Subcutaneous abdominal adipose tissue (tissue), 5 donors: ENCODE measurements around the gene DNAJA4.

Experiments
- H3K27ac ChIP-seq: one replicate; pipeline ENCODE4 v1.7.0; 2013; ENCODE audit warnings: low read depth, mild to moderate bottlenecking, inconsistent platforms, low read length, moderate library complexity
- H3K27me3 ChIP-seq, 5 donors: one replicate each; pipeline ENCODE4 v1.7.0; 2013; ENCODE audit warnings: low read length in 5 of 5, inconsistent platforms in 1 of 5; ENCODE audit not compliant: control insufficient read depth in 5 of 5, insufficient read depth in 4 of 5
- H3K36me3 ChIP-seq, 5 donors: one replicate each; pipeline ENCODE4 v1.7.0; 2013; ENCODE audit warnings: low read length in 5 of 5; ENCODE audit not compliant: control insufficient read depth in 5 of 5, insufficient read depth in 5 of 5
- H3K4me1 ChIP-seq, 5 donors: one replicate each; pipeline ENCODE4 v1.7.0; 2013; ENCODE audit warnings: low read length in 5 of 5, mild to moderate bottlenecking in 3 of 5, moderate library complexity in 1 of 5; ENCODE audit not compliant: control insufficient read depth in 5 of 5, insufficient read depth in 5 of 5
- H3K4me3 ChIP-seq, 5 donors: one replicate each; pipeline ENCODE4 v1.7.0; 2013; ENCODE audit warnings: low read length in 5 of 5, low read depth in 1 of 5
- H3K9ac ChIP-seq, 5 donors: one replicate each; pipeline ENCODE4 v1.7.0; 2013; ENCODE audit warnings: low read length in 5 of 5, mild to moderate bottlenecking in 4 of 5, moderate library complexity in 3 of 5
- H3K9me3 ChIP-seq, 5 donors: one replicate each; pipeline ENCODE4 v1.7.0; 2013; ENCODE audit warnings: low read length in 5 of 5; ENCODE audit not compliant: control insufficient read depth in 5 of 5
- donor health status: healthy.
- donor health status: healthy.
- donor health status: healthy.
- donor health status: healthy.
- donor health status: healthy.

DNAJA4 gene

DNA sequence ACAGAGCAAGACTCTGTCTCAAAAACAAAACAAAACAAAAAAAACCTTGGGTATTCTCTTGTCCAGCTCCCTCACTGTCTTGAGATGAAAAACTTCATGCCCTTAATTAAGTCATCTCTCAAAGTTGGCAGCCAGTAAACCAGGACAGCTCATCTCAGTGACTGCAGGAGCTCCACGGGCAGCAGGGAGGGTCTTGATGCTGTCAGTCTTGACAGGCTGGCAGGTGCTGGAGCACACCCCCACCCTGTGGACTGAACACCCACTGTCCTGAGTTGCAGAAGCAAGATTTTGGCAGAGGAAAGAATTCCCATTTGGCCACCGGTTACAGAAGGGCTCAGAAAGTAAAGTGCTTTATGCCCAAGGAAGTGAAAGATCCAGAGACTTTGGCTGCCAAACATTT, 8.0 kb downstream of the DNAJA4 start:
- Histone ChIP-seq H3K4me1 (peaks cover 0 to 1% (median 0%) of the 10 kb centered on the region in 5 donors), H3K36me3 (peaks cover 6 to 33% (median 25%) of the 10 kb centered on the region in 5 donors), H3K27ac (no peak overlapping the region), H3K9ac (no peak overlapping the region), H3K4me3 (no peak overlapping the region), H3K27me3 (no peaks in the 10 kb centered on the region), H3K9me3 (no peaks in the 10 kb centered on the region)

DNA sequence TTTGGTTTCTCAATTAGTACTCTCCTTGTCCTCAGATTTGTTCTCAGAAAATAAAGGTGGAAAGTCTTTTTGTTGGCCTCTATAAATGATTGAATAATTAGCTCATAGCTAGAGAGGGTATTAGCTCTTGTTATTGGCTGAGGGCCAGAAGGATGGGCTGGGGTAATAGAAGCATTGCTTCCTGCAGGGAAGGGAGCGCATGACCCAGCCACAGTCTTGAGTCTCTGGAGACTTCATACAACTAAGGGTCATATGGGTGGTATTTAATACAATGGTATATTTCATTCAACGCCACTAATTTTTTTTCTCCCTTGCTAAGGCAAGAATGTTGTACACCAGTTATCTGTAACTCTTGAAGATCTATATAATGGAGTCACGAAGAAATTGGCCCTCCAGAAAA, 8.4 kb downstream of the DNAJA4 start:
- Histone ChIP-seq H3K4me1 (peaks cover 0 to 6% (median 0%) of the 10 kb centered on the region in 5 donors), H3K4me3 (no peak overlapping the region), H3K36me3 (peaks cover 6 to 37% (median 29%) of the 10 kb centered on the region in 5 donors), H3K27me3 (no peaks in the 10 kb centered on the region), H3K9ac (no peak overlapping the region), H3K27ac (no peak overlapping the region), H3K9me3 (no peaks in the 10 kb centered on the region)

DNA sequence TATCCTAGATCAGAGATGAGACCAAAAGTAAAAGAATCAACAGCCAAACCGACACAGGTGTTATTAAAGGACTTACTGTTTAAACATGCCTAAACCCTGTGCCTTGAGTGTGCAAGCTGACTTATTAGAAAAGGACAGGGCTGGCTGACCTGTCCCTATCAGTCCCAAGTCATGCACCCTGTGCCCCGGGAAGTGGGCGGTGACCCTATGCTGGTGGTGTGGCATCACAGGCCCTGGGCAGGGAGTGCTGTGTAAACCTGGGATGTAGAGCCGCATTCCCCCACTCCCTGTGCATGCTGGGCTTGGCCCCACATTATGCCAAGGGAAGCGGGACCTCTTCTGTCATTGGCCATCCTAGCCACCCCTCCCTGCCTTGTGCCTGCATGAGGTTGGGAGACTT, 10.6 kb downstream of the DNAJA4 start:
- Histone ChIP-seq H3K27me3 (no peaks in the 10 kb centered on the region), H3K4me1 (peaks cover 0 to 12% (median 3%) of the 10 kb centered on the region in 5 donors), H3K4me3 (no peak overlapping the region), H3K27ac (no peak overlapping the region), H3K36me3 (peaks cover 6 to 53% (median 44%) of the 10 kb centered on the region in 5 donors), H3K9me3 (no peaks in the 10 kb centered on the region), H3K9ac (no peak overlapping the region)

DNA sequence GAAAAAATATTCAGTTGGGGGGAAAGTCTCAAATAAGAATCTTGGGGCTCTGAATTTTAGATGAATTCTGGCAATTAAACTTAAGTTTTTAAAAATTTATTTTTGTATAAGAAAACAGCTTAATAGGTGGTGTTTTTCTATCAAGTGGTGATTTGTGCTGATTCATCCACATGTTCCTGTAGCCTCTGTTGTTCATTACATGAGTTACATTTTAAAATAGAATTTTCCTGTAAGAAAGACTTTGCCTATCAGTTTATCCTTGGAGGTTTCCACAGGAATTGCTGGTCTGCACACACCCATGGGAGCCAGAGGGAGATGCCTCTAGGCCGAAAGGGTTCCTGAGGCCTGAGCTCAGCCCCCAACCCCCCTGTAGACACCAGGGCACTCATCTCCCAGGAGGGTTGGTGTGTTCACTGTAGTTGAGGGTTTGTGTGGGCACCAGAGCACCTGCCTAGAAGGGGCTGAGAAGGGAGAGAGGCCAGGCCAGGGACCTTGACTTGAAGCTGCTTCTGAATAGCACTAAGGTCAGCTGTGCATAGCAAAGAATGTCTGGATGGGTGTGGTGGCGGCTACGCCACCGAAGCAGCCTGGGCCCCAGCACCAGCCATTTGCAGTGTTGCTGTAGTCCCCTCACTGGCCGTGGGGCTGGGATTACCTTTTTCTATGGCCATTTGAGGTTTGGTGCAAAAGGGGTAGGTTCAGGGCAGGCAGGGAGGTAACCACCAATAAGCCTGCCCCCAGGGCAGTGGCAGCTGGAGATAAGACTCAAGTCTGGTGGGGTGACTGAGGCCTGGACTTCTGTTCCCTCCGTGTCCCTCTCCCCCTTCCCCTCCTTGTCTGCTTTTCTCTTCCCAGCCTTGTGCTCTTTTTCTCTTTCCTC, 11.9 kb downstream of the DNAJA4 start:
- no peak overlapping the region for H3K9ac ChIP-seq
- no peak overlapping the region for H3K4me3 ChIP-seq
- H3K27me3 ChIP-seq = no peaks in the 10 kb centered on the region
- peaks cover 6 to 61% (median 53%) of the 10 kb centered on the region in 5 donors for H3K36me3 ChIP-seq
- no peaks in the 10 kb centered on the region for H3K9me3 ChIP-seq
- H3K27ac ChIP-seq = no peak overlapping the region
- peaks cover 0 to 12% (median 3%) of the 10 kb centered on the region in 5 donors for H3K4me1 ChIP-seq

DNA sequence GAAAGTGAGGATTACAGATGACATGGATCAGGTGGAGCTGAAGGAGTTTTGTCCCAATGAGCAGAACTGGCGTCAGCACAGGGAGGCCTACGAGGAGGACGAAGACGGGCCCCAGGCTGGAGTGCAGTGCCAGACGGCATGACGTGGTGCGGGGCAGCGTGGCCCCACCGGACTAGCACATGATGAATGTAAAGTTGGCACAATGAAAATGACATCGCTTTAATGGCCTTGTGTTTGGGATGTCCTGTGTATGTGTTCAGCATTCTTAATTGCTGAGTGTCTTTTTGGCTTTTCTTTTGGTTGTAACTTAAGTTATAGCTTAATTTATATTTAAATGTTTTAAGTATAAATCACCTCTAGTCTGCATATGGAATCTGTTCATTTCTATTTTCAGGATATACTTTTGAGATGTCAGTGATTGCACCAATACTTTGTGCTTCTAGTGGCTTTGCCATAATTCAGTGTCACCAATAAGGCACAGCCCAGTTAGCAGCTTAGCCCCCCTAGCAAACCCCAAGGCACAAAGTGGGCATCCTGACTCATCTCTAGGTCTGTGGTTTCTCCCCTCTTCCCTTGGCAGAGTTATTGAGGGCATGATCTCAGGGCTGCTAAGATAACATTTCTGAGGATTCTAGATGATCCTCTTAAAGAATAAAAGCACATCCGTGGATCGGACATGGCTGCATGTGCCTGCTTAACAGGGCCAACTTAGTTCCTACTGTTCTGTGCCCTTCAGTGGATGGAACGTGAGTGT, 16.1 kb downstream of the DNAJA4 start:
- Histone ChIP-seq H3K36me3 (peaks cover 13 to 84% (median 75%) of the 10 kb centered on the region in 5 donors), H3K4me1 (peaks cover 0 to 12% (median 3%) of the 10 kb centered on the region in 5 donors), H3K27me3 (no peaks in the 10 kb centered on the region), H3K27ac (no peak overlapping the region), H3K9ac (no peak overlapping the region), H3K4me3 (no peak overlapping the region), H3K9me3 (no peaks in the 10 kb centered on the region)

DNA sequence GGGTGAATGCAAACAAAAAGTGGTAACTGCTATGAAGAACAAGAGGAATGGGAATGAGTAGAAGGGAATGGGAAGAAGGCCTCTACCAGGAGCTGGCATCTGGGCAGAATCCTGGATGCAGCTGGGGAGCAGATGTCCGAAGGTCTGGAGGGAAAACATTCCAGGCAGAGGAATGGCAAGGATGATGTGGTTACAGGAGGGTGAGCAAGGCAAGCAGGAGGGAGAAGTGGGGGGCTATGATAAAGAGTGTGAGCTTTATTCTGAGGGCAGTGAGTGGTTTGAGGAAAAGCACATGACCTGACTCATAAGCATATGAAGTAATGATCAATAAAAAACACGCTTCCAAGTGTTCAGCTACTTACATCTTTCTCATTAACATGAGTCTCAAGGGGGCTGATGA, 18.0 kb downstream of the DNAJA4 start:
- no peak overlapping the region for H3K27ac ChIP-seq
- H3K9me3 ChIP-seq = no peaks in the 10 kb centered on the region
- H3K4me3 ChIP-seq = no peak overlapping the region
- peaks cover 0 to 10% (median 3%) of the 10 kb centered on the region in 5 donors for H3K4me1 ChIP-seq
- peaks cover 10 to 92% (median 88%) of the 10 kb centered on the region in 5 donors for H3K36me3 ChIP-seq
- no peak overlapping the region for H3K9ac ChIP-seq
- H3K27me3 ChIP-seq = no peaks in the 10 kb centered on the region

DNA sequence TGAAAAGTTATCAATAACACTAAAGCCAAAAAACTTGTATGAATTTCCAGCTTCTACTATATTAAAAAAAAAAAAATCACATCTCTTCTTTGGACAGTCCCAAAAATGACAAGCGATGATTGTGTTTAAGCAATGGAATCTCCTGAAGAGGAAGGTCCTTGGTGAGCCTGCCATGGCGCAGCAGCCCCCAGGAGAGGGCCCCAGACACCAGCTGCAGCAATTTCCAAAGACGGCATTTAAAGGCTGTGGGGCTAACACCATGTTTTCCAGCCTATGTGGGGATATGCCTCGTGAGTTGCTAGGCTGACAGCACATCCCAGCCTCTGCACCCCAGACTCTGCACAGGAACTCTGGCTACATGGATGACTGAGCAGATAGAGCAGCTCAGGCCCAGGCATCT, 20.4 kb downstream of the DNAJA4 start:
- Histone ChIP-seq H3K9me3 (no peaks in the 10 kb centered on the region), H3K4me3 (no peak overlapping the region), H3K27me3 (no peaks in the 10 kb centered on the region), H3K4me1 (no peaks in the 10 kb centered on the region), H3K27ac (no peak overlapping the region), H3K36me3 (peaks cover 16 to 98% (median 91%) of the 10 kb centered on the region in 5 donors), H3K9ac (no peak overlapping the region)

DNA sequence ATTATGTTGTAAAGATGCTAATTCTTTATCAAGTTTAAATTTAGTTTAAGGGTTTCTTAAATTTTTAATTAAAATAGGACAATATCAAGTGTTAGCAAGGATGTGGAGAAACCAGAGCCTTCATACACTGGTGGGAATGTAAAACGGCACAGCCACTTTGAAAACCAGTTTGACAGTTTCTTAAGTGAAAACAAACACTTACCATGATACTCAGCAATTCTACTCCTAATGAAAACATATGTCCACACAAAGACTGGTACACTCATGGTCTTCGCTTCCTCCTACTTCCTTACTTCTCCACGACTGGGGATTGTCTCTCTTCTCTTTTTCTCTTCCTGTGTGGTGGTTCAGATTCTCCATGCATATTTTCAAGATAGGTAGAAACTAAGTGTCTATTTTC, 25.9 kb downstream of the DNAJA4 start:
- Histone ChIP-seq H3K36me3 (peaks cover 30 to 84% (median 72%) of the 10 kb centered on the region in 5 donors), H3K9me3 (no peaks in the 10 kb centered on the region), H3K9ac (no peak overlapping the region), H3K27ac (no peak overlapping the region), H3K4me3 (no peak overlapping the region), H3K4me1 (no peaks in the 10 kb centered on the region), H3K27me3 (no peaks in the 10 kb centered on the region)

DNA sequence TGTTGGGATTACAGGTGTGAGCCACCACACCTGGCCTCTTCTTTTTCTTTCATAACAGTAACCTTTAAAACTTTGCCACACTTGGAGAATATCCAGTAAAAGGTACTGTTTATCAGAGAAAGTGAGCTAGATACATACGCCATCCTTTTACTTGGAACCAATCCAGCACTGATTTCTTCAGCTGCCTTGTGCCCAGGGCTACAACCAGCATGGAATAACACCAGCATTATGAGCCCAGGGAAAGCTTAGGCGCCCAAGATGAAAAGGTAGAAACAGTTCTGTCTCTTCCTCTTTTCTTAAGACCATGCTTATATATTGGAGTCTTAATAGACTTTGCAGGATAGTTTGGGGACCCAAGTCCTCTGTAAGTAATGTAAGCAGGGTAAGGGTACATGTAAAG, 26.7 kb downstream of the DNAJA4 start:
- no peak overlapping the region for H3K9ac ChIP-seq
- H3K27ac ChIP-seq = no peak overlapping the region

DNA sequence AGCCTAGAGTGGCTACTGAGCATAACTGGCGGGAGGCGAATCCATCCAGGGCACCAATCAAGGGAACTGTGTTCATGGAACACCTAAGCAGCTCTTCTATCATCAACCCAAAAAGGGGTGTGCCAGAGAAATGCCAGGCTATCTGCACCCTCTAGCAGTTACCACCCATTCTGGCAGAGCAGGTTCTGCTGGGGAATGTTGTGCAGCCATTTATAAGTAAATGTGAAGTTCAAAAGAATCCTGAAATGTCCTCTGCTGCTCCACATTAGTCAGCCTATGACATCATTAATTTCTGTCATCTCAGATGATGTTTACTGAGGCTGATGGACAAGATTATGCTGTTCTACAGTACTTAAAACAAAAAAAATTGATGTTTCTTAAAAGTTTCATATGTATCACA, 27.3 kb downstream of the DNAJA4 start:
- peak overlapping the region in 1 of 5 donors; percentile 30 for H3K9ac ChIP-seq
- H3K27ac ChIP-seq = no peak overlapping the region
- H3K4me3 ChIP-seq = no peak overlapping the region
- H3K27me3 ChIP-seq = no peaks in the 10 kb centered on the region
- no peaks in the 10 kb centered on the region for H3K9me3 ChIP-seq
- no peaks in the 10 kb centered on the region for H3K4me1 ChIP-seq
- H3K36me3 ChIP-seq = peaks cover 30 to 70% (median 60%) of the 10 kb centered on the region in 5 donors

More for the DNA sequence above, 26.7 kb downstream of the DNAJA4 start:
- Histone ChIP-seq H3K4me1 (no peaks in the 10 kb centered on the region), H3K36me3 (peaks cover 30 to 76% (median 67%) of the 10 kb centered on the region in 5 donors), H3K4me3 (no peak overlapping the region), H3K27me3 (no peaks in the 10 kb centered on the region), H3K9me3 (no peaks in the 10 kb centered on the region)
